ENCODE results near the gene FAM53B. TPM values are rescaled to one million over a fixed set of nuclear protein-coding genes. Genes with fewer than 3 reads are reported as not detected.

Gene FAM53B
- total and polyA plus RNA-seq, 2 experiments from 2014 or later, result 2.1 to 10.1 TPM

DNA sequence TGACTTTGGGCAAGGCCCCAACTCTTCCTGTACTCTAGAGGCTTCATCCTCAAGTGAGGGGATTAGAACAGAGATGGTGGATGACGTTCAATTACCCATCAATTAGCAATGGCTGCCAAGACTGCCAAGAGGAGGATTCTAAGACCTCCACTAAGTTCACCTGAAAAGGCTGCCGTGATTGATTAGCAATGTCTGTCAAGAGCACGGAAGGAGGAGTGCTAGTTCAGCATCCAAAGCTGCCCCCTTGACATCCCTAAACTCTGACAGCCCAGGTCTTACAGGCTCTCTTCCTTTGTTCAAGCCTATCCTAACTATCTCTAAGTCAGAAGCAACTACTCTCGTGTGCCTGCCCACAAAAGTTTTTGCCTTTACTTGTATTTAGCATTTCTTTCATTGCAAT, 68.4 kb downstream of the FAM53B start:
- 93 to 96% methylated on average over 4 of the region's 4 CpGs for WGBS, 2 experiments (ENCODE audit: low coverage in 1 of 2, low lambda C conversion rate in 2 of 2, missing lambda C conversion rate in 2 of 2)
- H4K20me1 ChIP-seq (ENCODE audit: insufficient read depth), result no peaks in the 10 kb centered on the region
- in situ Hi-C loops (cut with MboI), result no loop called here
- H3K27me3 ChIP-seq (replicated peaks; ENCODE audit: insufficient read depth), result no peaks in the 10 kb centered on the region
- no peaks in the 10 kb centered on the region for H3K36me3 ChIP-seq (ENCODE audit: low read depth)
- H3K9ac ChIP-seq, result no peak overlapping the region
- DNase-seq, result no peak
- TF ChIP-seq EZH2phosphoT487 (IDR thresholded peaks at IDR 0.05; ENCODE audit: insufficient read depth, low read depth) (no peak), EZH2 (IDR thresholded peaks at IDR 0.05; ENCODE audit: insufficient read depth, poor library complexity, severe bottlenecking) (no peak)
- H3K9me3 ChIP-seq (ENCODE audit: low read depth), result no peaks in the 10 kb centered on the region
- H3K27ac ChIP-seq, result no peak overlapping the region
- 0 out of 2 replicates have a peak, but pooled peaks cover 5% of the 10 kb centered on the region for H3K4me1 ChIP-seq (ENCODE audit: insufficient read depth)
- H3K9me2 ChIP-seq (ENCODE audit: insufficient read depth), result no peaks in the 10 kb centered on the region
- H3K4me2 ChIP-seq (ENCODE audit: unreplicated experiment), result no peak overlapping the region
- H3K4me3 ChIP-seq, result no peak overlapping the region
- H3F3A ChIP-seq (ENCODE audit: insufficient read depth), result no peaks in the 10 kb centered on the region
- H3K79me2 ChIP-seq (ENCODE audit: insufficient read depth), result peaks cover 26% of the 10 kb centered on the region
- H2AFZ ChIP-seq, result no peak overlapping the region

DNA sequence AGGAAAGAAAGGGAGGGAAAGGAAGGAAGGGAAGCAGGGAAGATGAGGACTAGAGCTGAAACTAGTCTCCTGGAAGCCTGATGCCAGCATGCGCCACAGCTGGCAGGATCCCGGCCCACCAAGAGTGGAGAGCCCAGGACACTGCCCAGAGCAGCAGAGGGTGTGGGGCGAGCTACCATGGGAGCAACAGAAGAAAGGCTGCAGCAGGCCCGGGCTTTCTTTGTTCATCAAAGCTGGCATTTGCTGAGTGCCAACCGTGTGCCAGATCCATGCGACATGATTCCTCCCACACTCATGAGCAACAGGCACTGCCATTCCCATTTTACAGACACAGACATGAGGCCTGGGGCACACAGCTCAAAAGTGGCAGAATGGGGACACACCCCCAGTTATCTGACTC, 68.9 kb downstream of the FAM53B start:
- H3K79me2 ChIP-seq (ENCODE audit: insufficient read depth), result peaks cover 31% of the 10 kb centered on the region
- DNase-seq, result no peak
- H3F3A ChIP-seq (ENCODE audit: insufficient read depth), result no peaks in the 10 kb centered on the region
- H3K36me3 ChIP-seq (ENCODE audit: low read depth), result no peaks in the 10 kb centered on the region
- no peak overlapping the region for H3K4me2 ChIP-seq (ENCODE audit: unreplicated experiment)
- 93% methylated on average over 6 of the region's 6 CpGs for WGBS, 2 experiments (ENCODE audit: low coverage in 1 of 2, low lambda C conversion rate in 2 of 2, missing lambda C conversion rate in 2 of 2)
- no peaks in the 10 kb centered on the region for H3K9me2 ChIP-seq (ENCODE audit: insufficient read depth)
- no peaks in the 10 kb centered on the region for H3K4me1 ChIP-seq (ENCODE audit: insufficient read depth)
- no peaks in the 10 kb centered on the region for H3K27me3 ChIP-seq (replicated peaks; ENCODE audit: insufficient read depth)
- H3K9ac ChIP-seq, result no peak overlapping the region
- no peak for TF ChIP-seq EZH2phosphoT487 (IDR thresholded peaks at IDR 0.05; ENCODE audit: insufficient read depth, low read depth)
- H3K9me3 ChIP-seq (ENCODE audit: low read depth), result no peaks in the 10 kb centered on the region
- no peak overlapping the region for H2AFZ ChIP-seq
- in situ Hi-C loops (cut with MboI), result no loop called here
- H4K20me1 ChIP-seq (ENCODE audit: insufficient read depth), result no peaks in the 10 kb centered on the region
- H3K4me3 ChIP-seq, result no peak overlapping the region
- H3K27ac ChIP-seq, result no peak overlapping the region

DNA sequence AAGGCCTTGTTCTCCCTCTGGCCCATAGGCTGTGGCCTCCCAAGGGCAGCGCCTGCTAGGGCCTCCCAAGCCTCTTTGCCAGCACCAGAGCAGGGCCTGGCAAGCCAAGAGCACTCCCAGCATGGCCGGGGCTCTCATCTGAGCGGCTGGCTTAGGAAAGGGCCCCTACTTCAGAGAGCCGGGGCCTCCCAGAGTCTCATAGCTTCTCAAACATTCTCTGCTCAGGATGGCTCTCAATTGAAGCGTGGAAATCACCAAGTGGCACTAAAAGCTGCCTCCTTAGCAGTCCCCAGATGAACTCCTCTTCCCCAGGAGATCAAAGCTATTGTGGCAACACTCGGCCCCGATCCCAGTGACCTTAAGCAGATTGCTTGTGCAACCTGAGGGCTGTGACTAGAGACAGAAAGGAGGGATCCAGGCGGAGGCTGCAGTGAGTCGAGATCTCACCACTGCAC, 69.4 kb downstream of the FAM53B start:
- Histone ChIP-seq H3K4me3 (no peak overlapping the region), H3K9me2 (ENCODE audit: insufficient read depth) (no peaks in the 10 kb centered on the region), H3K9me3 (ENCODE audit: low read depth) (no peaks in the 10 kb centered on the region), H3K36me3 (ENCODE audit: low read depth) (no peaks in the 10 kb centered on the region), H3K4me2 (ENCODE audit: unreplicated experiment) (no peak overlapping the region), H3K4me1 (ENCODE audit: insufficient read depth) (no peaks in the 10 kb centered on the region), H3K27ac (no peak overlapping the region), H3K9ac (no peak overlapping the region), H3F3A (ENCODE audit: insufficient read depth) (no peaks in the 10 kb centered on the region), H3K27me3 (replicated peaks; ENCODE audit: insufficient read depth) (no peaks in the 10 kb centered on the region), H3K79me2 (ENCODE audit: insufficient read depth) (peaks cover 33% of the 10 kb centered on the region), H4K20me1 (ENCODE audit: insufficient read depth) (no peaks in the 10 kb centered on the region), H2AFZ (no peak overlapping the region)
- no peak for TF ChIP-seq EZH2phosphoT487 (IDR thresholded peaks at IDR 0.05; ENCODE audit: insufficient read depth, low read depth)
- TF ChIP-seq EZH2 (IDR thresholded peaks at IDR 0.05; ENCODE audit: insufficient read depth, poor library complexity, severe bottlenecking), result no peak
- WGBS, 2 experiments (ENCODE audit: low coverage in 1 of 2, low lambda C conversion rate in 2 of 2, missing lambda C conversion rate in 2 of 2), result 92 to 94% methylated on average over 9 of the region's 9 CpGs
- in situ Hi-C loops (cut with MboI), result no loop called here
- DNase-seq, result no peak

DNA sequence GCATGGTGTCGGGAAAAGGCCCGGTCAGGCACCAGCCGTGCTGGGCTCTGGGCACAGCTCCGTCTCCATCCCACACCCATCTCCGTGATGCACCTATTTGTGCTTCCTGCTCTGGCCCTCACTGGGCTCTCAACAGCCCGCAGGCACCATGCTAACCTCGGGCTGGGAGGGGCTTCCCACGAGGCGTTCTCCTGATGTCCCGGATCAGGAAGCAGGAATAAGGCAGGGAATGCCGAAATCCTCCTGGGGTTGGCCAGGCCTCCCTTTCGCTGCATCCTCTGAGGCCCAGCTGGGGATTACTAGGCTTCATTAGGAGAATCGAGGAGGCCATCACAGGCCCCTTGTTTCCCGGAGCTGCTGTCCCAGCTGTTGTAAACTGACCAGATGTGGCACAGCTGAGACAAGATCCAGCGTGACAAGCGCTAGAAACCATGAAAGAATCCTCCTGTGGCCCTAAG, 72.0 kb downstream of the FAM53B start:
- Histone ChIP-seq H3K79me2 (ENCODE audit: insufficient read depth) (peaks cover 33% of the 10 kb centered on the region), H3K27me3 (replicated peaks; ENCODE audit: insufficient read depth) (no peaks in the 10 kb centered on the region), H2AFZ (no peak overlapping the region), H3K4me2 (ENCODE audit: unreplicated experiment) (no peak overlapping the region), H3K9me2 (ENCODE audit: insufficient read depth) (no peaks in the 10 kb centered on the region), H3F3A (ENCODE audit: insufficient read depth) (no peaks in the 10 kb centered on the region), H3K4me1 (ENCODE audit: insufficient read depth) (no peaks in the 10 kb centered on the region), H3K27ac (no peak overlapping the region), H3K4me3 (no peak overlapping the region), H3K9me3 (ENCODE audit: low read depth) (no peaks in the 10 kb centered on the region), H3K9ac (no peak overlapping the region), H3K36me3 (ENCODE audit: low read depth) (no peaks in the 10 kb centered on the region), H4K20me1 (ENCODE audit: insufficient read depth) (no peaks in the 10 kb centered on the region)
- in situ Hi-C loops (cut with MboI), result no loop called here
- 79 to 80% methylated on average over 16 of the region's 16 CpGs for WGBS, 2 experiments (ENCODE audit: low coverage in 1 of 2, low lambda C conversion rate in 2 of 2, missing lambda C conversion rate in 2 of 2)
- DNase-seq, result no peak
- TF ChIP-seq EZH2phosphoT487 (IDR thresholded peaks at IDR 0.05; ENCODE audit: insufficient read depth, low read depth) (no peak), EZH2 (IDR thresholded peaks at IDR 0.05; ENCODE audit: insufficient read depth, poor library complexity, severe bottlenecking) (no peak)
